Tibial nerve (tissue), 4 donors: ENCODE results near the gene HSD17B14. TPM values are rescaled to one million over a fixed set of nuclear protein-coding genes. Genes with fewer than 3 reads are reported as not detected.

ENCODE experiments used
- DNase-seq, 2 donors: peaks; one replicate each; pipeline ENCODE4 v3.0.0-alpha.2; 2019; ENCODE audit warnings: low spot score in 2 of 2
- H3K27ac ChIP-seq, 4 donors: fragments of 200-600 bp; sonication (generic) in 3 of 4; one replicate each; pipeline ENCODE4 v1.5.1; 2017 to 2019; ENCODE audit warnings: mild to moderate bottlenecking in 1 of 4
- H3K27me3 ChIP-seq, 2 donors: fragments of 200-600 bp; sonication (generic) in 1 of 2; one replicate each; pipeline versions ENCODE4 v1.5.1 to v1.6.0; 2017 to 2019
- H3K36me3 ChIP-seq, 3 donors: fragments of 200-600 bp; sonication (generic); one replicate each; pipeline ENCODE4 v1.5.1; 2018 to 2019
- H3K4me1 ChIP-seq, 4 donors: fragments of 200-600 bp; sonication (generic) in 3 of 4; one replicate each; pipeline ENCODE4 v1.5.1; 2017 to 2019
- H3K4me3 ChIP-seq, 4 donors: fragments of 200-600 bp; sonication (generic) in 3 of 4; one replicate each; pipeline ENCODE4 v1.5.1; 2017 to 2019; ENCODE audit warnings: mild to moderate bottlenecking in 1 of 4, moderate library complexity in 1 of 4
- H3K9me3 ChIP-seq, 4 donors: fragments of 200-600 bp; sonication (generic) in 3 of 4; one replicate each; pipeline ENCODE4 v1.5.1; 2017 to 2019
- EP300 ChIP-seq, 2 donors: sonication (generic); formaldehyde crosslinking; IDR thresholded peaks; one replicate each; pipeline ENCODE4 v1.6.1; 2017; ENCODE audit warnings: antibody characterized with exemption in 2 of 2, mild to moderate bottlenecking in 1 of 2
- POLR2A ChIP-seq, 2 donors: fragments of 450-650 bp; IDR thresholded peaks; one replicate each; pipeline ENCODE4 v1.6.1; 2017; ENCODE audit warnings: antibody characterized with exemption in 2 of 2, mild to moderate bottlenecking in 2 of 2, moderate library complexity in 2 of 2
- WGBS, 2 donors: methylation state at CpG; one replicate each; pipeline ENCODE4 v1.1.5; 2018; 5-methylcytosine and 5-hydroxymethylcytosine counted together
- total RNA-seq, 4 donors: library from RNA; depleted of rRNA; stranded (reverse); fragments of >200 nt; gene quantifications; one replicate each; pipeline ENCODE4 v1.1.0, GENCODE V29; 2016
- TF ChIP-seq, protein P1 (sequence below), 5 experiments: fragments of 200-600 bp in 3 of 5; fragments of 450-650 bp in 2 of 5; sonication (generic) in 3 of 5; IDR thresholded peaks; one replicate each; pipeline ENCODE4 v1.5.1; 2016 to 2019; ENCODE audit warnings: antibody characterized with exemption in 5 of 5, mild to moderate bottlenecking in 3 of 5, moderate library complexity in 2 of 5

The HSD17B14 gene
- total RNA-seq, 4 donors from 2014 or later: 20.1 to 34.5 (median 26.3) TPM

DNA sequence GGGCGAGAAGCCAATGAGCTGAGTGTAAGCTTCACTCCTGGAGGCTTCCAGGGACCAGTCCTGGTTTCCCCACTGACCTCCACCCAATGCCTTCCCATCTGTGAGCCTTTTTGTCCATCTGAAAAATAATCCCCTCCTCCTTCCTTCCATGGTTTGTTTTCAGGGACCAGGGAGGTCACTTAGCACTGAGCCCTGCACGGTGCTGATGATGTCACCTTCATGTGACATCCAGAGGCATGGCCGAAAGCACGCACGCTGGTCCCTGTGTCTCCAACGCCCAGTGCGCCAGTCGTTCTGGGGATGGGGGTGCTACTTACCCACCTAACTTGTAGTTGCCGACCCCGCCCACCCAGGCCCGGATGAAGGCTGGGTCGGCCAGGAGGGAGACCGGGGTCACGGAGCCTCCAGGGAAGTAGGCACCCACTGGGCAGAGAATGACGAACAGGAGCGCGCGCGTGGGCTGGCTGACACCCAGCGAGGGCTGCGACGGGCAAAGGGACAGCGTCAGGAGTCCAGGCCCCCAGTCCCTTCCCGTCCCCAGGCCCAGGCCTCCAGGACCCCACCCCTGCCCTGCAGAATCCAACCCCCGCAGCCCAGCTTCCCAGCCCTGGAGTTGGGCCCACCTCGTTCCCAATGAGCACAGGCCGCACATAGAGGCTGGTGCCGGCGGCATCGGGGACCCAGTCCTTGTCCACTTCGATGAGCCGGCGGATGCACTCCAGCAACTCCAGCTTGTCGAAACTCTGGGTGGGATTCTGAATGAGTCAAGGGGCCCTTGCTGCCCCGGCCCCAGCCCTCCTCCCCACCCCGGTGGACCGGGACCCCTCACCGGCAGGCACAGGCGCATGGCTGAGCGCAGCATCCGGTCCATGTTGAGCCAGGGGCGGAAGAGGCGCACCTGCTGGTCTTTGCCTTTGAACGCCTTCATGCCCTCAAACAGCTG, 36.7 kb downstream of the HSD17B14 start:
- H3K36me3 ChIP-seq: peaks cover 0 to 42% (median 0%) of the 10 kb centered on the region in 3 donors
- H3K27ac ChIP-seq: peak overlapping the region in 1 of 4 donors; percentile 25

DNA sequence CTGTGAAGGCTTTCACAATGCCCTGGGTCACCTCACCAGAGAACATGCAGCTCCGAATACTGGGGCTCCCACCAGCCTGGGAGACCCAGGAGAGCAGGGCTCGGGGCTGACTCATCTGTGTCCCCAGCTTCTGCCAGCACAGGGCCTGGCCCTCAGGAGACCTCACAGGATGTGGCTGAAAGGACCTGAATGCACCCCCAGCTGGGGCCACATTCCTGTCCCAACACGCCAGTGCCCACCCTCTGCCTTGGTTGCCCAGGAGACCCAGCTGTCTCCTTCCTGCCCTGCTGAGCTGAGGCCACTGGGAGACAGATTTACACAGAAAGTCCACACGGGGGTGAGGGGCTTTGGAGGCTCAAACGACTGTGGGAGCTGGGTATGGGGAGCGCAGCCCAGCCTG, 37.4 kb downstream of the HSD17B14 start:
- Histone ChIP-seq H3K9me3 (no peaks in the 10 kb centered on the region), H3K4me1 (peaks cover 0 to 22% (median 6%) of the 10 kb centered on the region in 4 donors), H3K4me3 (no peak overlapping the region), H3K27ac (peak overlapping the region in 1 of 4 donors; percentile 25), H3K36me3 (peaks cover 0 to 36% (median 0%) of the 10 kb centered on the region in 3 donors), H3K27me3 (no peaks in the 10 kb centered on the region)
- TF ChIP-seq, protein P1, sequence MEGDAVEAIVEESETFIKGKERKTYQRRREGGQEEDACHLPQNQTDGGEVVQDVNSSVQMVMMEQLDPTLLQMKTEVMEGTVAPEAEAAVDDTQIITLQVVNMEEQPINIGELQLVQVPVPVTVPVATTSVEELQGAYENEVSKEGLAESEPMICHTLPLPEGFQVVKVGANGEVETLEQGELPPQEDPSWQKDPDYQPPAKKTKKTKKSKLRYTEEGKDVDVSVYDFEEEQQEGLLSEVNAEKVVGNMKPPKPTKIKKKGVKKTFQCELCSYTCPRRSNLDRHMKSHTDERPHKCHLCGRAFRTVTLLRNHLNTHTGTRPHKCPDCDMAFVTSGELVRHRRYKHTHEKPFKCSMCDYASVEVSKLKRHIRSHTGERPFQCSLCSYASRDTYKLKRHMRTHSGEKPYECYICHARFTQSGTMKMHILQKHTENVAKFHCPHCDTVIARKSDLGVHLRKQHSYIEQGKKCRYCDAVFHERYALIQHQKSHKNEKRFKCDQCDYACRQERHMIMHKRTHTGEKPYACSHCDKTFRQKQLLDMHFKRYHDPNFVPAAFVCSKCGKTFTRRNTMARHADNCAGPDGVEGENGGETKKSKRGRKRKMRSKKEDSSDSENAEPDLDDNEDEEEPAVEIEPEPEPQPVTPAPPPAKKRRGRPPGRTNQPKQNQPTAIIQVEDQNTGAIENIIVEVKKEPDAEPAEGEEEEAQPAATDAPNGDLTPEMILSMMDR (IDR thresholded peaks at IDR 0.05): no peak
- no peak for TF ChIP-seq EP300 (IDR thresholded peaks at IDR 0.05)
- TF ChIP-seq POLR2A (IDR thresholded peaks at IDR 0.05): no peak
- WGBS, 2 donors: 38 to 56% methylated on average over 4 to 5 of the region's 6 CpGs
- no peak for DNase-seq

More for the DNA sequence above, 36.7 kb downstream of the HSD17B14 start:
- WGBS, 2 donors: 85 to 89% methylated on average over 24 to 44 of the region's 44 CpGs
- no peaks in the 10 kb centered on the region for H3K9me3 ChIP-seq
- H3K4me3 ChIP-seq: no peak overlapping the region
- no peak for DNase-seq
- no peak for TF ChIP-seq POLR2A (IDR thresholded peaks at IDR 0.05)
- TF ChIP-seq, protein P1 (IDR thresholded peaks at IDR 0.05): no peak
- no peak for TF ChIP-seq EP300 (IDR thresholded peaks at IDR 0.05)
- H3K27me3 ChIP-seq: no peaks in the 10 kb centered on the region
- H3K4me1 ChIP-seq: peaks cover 0 to 20% (median 6%) of the 10 kb centered on the region in 4 donors

DNA sequence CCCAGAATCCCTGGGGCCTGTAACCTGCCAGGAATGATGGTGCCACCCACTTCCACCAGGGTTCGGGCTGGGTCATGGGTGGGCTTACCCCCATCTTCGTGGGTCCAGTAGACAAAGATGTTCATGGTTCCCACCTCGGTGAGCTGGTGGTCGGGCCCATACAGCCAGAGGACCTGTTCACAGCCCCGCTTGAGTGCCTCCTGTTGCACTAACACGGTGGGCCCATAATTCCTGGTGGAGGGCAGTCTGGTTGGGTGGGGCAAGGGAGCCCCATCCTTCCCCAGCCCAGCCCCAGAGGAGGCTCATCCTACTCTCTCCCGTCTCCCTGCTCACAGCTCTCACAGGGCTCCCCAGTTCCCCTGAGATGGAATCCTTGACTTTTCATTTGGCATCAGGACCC, 39.2 kb downstream of the HSD17B14 start:
- Histone ChIP-seq H3K4me1 (peaks cover 0 to 22% (median 6%) of the 10 kb centered on the region in 4 donors), H3K27me3 (no peaks in the 10 kb centered on the region), H3K4me3 (no peak overlapping the region), H3K27ac (peak overlapping the region in 3 of 4 donors; percentile 26 to 95 (median 86)), H3K9me3 (no peaks in the 10 kb centered on the region), H3K36me3 (peaks cover 0 to 36% (median 0%) of the 10 kb centered on the region in 3 donors)
- no peak for DNase-seq
- WGBS, 2 donors: 83% methylated on average over 5 to 7 of the region's 7 CpGs
- TF ChIP-seq, protein P1 (IDR thresholded peaks at IDR 0.05): no peak
- no peak for TF ChIP-seq EP300 (IDR thresholded peaks at IDR 0.05)
- TF ChIP-seq POLR2A (IDR thresholded peaks at IDR 0.05): no peak

DNA sequence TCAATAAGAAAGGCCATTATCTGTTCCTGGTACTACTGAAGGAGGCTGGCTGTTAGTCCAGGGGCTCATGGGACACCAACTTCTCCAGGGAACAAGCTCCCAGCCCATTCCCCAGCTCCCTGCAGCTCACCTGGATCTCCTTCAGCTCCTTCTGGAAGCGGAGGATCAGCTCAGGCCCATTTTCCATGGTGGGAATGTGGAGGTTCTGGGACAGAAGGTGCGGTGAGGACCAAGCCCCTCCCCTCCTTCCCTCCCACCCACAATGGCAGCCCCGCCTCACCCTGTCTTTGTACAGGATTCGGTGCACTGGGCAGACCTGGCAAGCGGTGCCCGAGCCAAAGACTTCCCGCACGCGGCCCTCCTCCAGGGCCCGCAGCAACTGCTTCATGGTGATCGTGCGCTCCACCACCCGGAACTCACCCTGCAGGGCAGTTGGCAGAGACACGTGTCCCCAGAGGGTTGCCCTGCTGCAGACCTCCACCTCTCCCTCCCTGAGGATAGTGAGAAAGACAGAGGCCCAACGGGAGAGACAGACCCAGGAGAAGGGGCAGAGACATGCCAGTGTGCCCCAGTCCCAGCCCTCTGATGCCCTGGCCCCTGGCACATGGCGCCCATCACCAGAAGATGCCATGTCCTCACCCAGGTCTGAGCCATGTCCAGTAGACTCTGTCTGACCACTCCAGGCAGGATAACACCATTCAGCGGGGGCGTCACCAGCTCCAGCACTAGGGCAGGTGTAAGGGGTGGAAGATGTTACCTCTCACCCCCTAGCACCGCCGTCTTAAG, 39.8 kb downstream of the HSD17B14 start:
- Histone ChIP-seq H3K4me3 (no peak overlapping the region), H3K27me3 (no peaks in the 10 kb centered on the region), H3K36me3 (peaks cover 0 to 36% (median 0%) of the 10 kb centered on the region in 3 donors), H3K9me3 (no peaks in the 10 kb centered on the region), H3K27ac (peak overlapping the region; percentile 50 to 95 (median 69)), H3K4me1 (peaks cover 0 to 22% (median 6%) of the 10 kb centered on the region in 4 donors)
- DNase-seq: no peak
- 81 to 87% methylated on average over 20 of the region's 20 CpGs for WGBS, 2 donors
- TF ChIP-seq EP300 (IDR thresholded peaks at IDR 0.05) (no peak), POLR2A (IDR thresholded peaks at IDR 0.05) (no peak)
- TF ChIP-seq, protein P1 (IDR thresholded peaks at IDR 0.05): no peak
